ENCODE measurements around the gene SRRM1. TPM values are rescaled to one million over a fixed set of nuclear protein-coding genes. Genes with fewer than 3 reads are reported as not detected.

The SRRM1 gene
- total and polyA plus RNA-seq, 10 of the 15 experiments (the other 5 are each of a cell fraction or from before 2014, with no cell fraction given) = 36.8 to 285 (median 126) TPM

DNA sequence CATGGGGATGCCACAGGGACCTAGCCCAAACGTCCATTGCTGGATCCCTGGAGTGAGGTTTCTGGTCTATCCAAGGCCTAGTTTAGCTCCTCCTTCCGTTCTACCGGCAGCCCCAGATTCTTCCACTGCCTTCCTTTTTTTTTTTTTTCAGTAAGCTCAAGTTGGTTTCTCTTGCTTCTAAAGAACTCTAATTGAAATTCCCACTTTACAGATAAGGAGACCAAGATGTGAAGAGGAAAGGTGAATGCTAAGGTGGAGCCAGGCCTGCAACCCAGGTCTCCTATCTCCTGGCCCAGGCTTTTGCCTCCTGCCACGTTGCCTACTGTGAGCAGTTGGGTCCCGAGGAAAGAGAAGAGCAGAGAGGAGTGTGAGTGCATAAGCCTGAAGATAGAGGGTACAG lies 70.6 kb downstream of the SRRM1 start:
- no TSS peak for BruUV-seq (replicated peaks)
- DNase-seq (ENCODE audit: low read depth, low spot score) (no peak), FAIRE-seq (no peak), ATAC-seq (no peak)
- Histone ChIP-seq H3K9ac (ENCODE audit: control insufficient read depth, insufficient read depth, low read length) (no peak overlapping the region), H3K36me3 (ENCODE audit: control insufficient read depth in 2 of 2, insufficient read depth in 2 of 2, low read length in 1 of 2) (no peaks in the 10 kb centered on the region), H3K9me3 (replicated peaks; ENCODE audit: control insufficient read depth, insufficient read depth, low read length) (no peaks in the 10 kb centered on the region), H3K4me3 (no peak overlapping the region), H4K20me1 (ENCODE audit: control insufficient read depth, insufficient read depth) (no peaks in the 10 kb centered on the region), H3K4me1 (ENCODE audit: control insufficient read depth, insufficient read depth, low read length) (no peaks in the 10 kb centered on the region; the same call in 1 of the 2 replicates), H3K4me2 (ENCODE audit: control insufficient read depth, insufficient read depth) (no peak overlapping the region), H3K27ac (ENCODE audit: control insufficient read depth, insufficient read depth) (no peak overlapping the region), H3K27me3 (replicated peaks in 1 of 2; ENCODE audit: control insufficient read depth in 2 of 2, insufficient read depth in 2 of 2, low read length in 1 of 2) (no peaks in the 10 kb centered on the region), H3K79me2 (ENCODE audit: control insufficient read depth, insufficient read depth, low read length) (no peaks in the 10 kb centered on the region), H2AFZ (ENCODE audit: control insufficient read depth, low read depth, low read length) (no peak overlapping the region)
- RAD21 ChIA-PET (ENCODE audit: unreplicated experiment) = interaction anchor here (1.1 kb wide), 1 partner anchor 31 kb away, joined by 3 read pairs; the partner anchor contains the start of gene CLIC4
- TF ChIP-seq, protein P1, sequence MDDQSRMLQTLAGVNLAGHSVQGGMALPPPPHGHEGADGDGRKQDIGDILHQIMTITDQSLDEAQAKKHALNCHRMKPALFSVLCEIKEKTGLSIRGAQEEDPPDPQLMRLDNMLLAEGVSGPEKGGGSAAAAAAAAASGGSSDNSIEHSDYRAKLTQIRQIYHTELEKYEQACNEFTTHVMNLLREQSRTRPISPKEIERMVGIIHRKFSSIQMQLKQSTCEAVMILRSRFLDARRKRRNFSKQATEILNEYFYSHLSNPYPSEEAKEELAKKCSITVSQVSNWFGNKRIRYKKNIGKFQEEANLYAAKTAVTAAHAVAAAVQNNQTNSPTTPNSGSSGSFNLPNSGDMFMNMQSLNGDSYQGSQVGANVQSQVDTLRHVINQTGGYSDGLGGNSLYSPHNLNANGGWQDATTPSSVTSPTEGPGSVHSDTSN (IDR thresholded peaks at IDR 0.05; ENCODE audit: insufficient replicate concordance, low read depth, low read length) = no peak
- no peak for TF ChIP-seq SUZ12 (IDR thresholded peaks at IDR 0.05; ENCODE audit: unreplicated experiment)
- POLR2A ChIA-PET = interaction anchor here (0.6 to 0.7 kb wide), 2 partner anchors 20 to 106 kb away, joined by 3 to 4 read pairs; no protein-coding TSS in a partner anchor
- SMC1A ChIA-PET (ENCODE audit: uncharacterized antibody, unreplicated experiment) = interaction anchor here (1.0 to 1.4 kb wide), 4 partner anchors 10 to 56 kb away, joined by 3 to 4 read pairs (median 3); no protein-coding TSS in a partner anchor
- 15% methylated on average over 4 of the region's 5 CpGs for WGBS (ENCODE audit: insufficient coverage, insufficient replicate concordance, low lambda C conversion rate, missing lambda C conversion rate)
- CTCF ChIA-PET = interaction anchor here (1.0 to 1.5 kb wide), 2 partner anchors 11 to 18 kb away, joined by 3 to 4 read pairs; no protein-coding TSS in a partner anchor
- in situ Hi-C loops (cut with MboI) (no loop called here), intact Hi-C loops (cut with micrococcal nuclease; ENCODE audit: unreplicated experiment) (no loop called here)

DNA sequence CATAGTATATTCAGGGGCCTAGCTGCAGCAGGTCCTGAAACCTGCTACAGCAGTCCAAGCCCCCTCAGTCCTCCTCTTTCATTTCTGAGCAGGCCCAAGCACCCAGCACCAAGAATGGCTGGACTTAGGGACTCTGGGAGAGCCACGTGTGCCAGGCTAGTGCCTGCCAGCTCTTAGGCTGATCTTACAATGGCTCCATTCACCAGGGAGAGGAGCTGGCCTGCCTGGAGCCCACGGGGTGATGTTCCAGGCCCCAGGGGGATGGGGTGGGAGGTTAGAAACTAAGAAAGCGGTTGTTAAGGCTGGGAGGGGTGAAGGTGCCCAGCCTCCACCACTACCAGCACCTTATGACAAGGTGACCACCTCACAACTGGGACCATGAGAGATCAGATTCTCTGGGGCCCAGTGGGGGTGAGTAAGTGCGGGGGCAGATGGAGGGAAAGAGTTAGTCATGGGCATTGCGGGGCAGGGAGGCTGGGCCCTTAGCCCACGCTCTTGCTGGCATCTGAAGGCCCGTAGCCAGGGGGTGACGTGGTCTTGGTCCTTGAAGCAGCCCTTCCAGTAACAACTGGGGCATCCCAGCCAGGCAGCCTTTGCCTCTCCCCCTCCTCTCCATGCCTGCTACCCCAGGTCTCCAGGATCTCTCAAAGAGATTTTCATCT lies 71.9 kb downstream of the SRRM1 start:
- ChIA-PET POLR2A (interaction anchor here (0.7 to 3.2 kb wide), 2 partner anchors 13 to 48 kb away, joined by 6 to 12 read pairs; no protein-coding TSS in a partner anchor), SMC1A (ENCODE audit: uncharacterized antibody, unreplicated experiment) (interaction anchor here (1.0 to 1.4 kb wide), 5 partner anchors 9 to 55 kb away, joined by 3 to 4 read pairs (median 3); no protein-coding TSS in a partner anchor)
- H3K27me3 ChIP-seq (replicated peaks in 1 of 2; ENCODE audit: control insufficient read depth in 2 of 2, insufficient read depth in 2 of 2, low read length in 1 of 2) = no peaks in the 10 kb centered on the region
- no peak for TF ChIP-seq SMAD5 (IDR thresholded peaks at IDR 0.05; ENCODE audit: low read depth)
- TF ChIP-seq STAT3 (IDR thresholded peaks at IDR 0.05; ENCODE audit: low read depth, low read length) = no peak
- TF ChIP-seq, protein P2, sequence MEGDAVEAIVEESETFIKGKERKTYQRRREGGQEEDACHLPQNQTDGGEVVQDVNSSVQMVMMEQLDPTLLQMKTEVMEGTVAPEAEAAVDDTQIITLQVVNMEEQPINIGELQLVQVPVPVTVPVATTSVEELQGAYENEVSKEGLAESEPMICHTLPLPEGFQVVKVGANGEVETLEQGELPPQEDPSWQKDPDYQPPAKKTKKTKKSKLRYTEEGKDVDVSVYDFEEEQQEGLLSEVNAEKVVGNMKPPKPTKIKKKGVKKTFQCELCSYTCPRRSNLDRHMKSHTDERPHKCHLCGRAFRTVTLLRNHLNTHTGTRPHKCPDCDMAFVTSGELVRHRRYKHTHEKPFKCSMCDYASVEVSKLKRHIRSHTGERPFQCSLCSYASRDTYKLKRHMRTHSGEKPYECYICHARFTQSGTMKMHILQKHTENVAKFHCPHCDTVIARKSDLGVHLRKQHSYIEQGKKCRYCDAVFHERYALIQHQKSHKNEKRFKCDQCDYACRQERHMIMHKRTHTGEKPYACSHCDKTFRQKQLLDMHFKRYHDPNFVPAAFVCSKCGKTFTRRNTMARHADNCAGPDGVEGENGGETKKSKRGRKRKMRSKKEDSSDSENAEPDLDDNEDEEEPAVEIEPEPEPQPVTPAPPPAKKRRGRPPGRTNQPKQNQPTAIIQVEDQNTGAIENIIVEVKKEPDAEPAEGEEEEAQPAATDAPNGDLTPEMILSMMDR (IDR thresholded peaks at IDR 0.05 in 2 of 3, conservative IDR thresholded peaks at IDR 0.05 in 1 of 3; ENCODE audit: control insufficient read depth in 2 of 3, extremely low read depth in 1 of 3, insufficient read depth in 1 of 3, low read depth in 3 of 3, low read length in 3 of 3) = no peak
- no peak for TF ChIP-seq NFIC (IDR thresholded peaks at IDR 0.05; ENCODE audit: low read depth, low read length)
- TF ChIP-seq NBN (IDR thresholded peaks at IDR 0.05) = no peak
- TF ChIP-seq, protein P3, sequence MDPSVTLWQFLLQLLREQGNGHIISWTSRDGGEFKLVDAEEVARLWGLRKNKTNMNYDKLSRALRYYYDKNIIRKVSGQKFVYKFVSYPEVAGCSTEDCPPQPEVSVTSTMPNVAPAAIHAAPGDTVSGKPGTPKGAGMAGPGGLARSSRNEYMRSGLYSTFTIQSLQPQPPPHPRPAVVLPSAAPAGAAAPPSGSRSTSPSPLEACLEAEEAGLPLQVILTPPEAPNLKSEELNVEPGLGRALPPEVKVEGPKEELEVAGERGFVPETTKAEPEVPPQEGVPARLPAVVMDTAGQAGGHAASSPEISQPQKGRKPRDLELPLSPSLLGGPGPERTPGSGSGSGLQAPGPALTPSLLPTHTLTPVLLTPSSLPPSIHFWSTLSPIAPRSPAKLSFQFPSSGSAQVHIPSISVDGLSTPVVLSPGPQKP (IDR thresholded peaks at IDR 0.05; ENCODE audit: low read depth, low read length) = no peak
- no peak for TF ChIP-seq RAD21 (IDR thresholded peaks at IDR 0.05; ENCODE audit: insufficient read depth, low read depth, low read length)
- TF ChIP-seq SMAD1 (IDR thresholded peaks at IDR 0.05; ENCODE audit: low read depth, partially characterized antibody) = no peak
- no peak for TF ChIP-seq RFX5 (IDR thresholded peaks at IDR 0.05; ENCODE audit: low read depth, low read length)

More for the DNA sequence above, 71.9 kb downstream of the SRRM1 start:
- in situ Hi-C loops (cut with MboI) = no loop called here
- RAD21 ChIA-PET (ENCODE audit: unreplicated experiment) = no interaction called here
- WGBS (ENCODE audit: insufficient coverage, insufficient replicate concordance, low lambda C conversion rate, missing lambda C conversion rate) = 49% methylated on average over 6 of the region's 8 CpGs
- no peaks in the 10 kb centered on the region for H3K79me2 ChIP-seq (ENCODE audit: control insufficient read depth, insufficient read depth, low read length)
- no peak overlapping the region for H3K4me2 ChIP-seq (ENCODE audit: control insufficient read depth, insufficient read depth)
- H3K4me3 ChIP-seq = no peak overlapping the region
- no TSS peak for BruUV-seq (replicated peaks)
- no peaks in the 10 kb centered on the region for H3K36me3 ChIP-seq (ENCODE audit: control insufficient read depth in 2 of 2, insufficient read depth in 2 of 2, low read length in 1 of 2)
- H3K27ac ChIP-seq (ENCODE audit: control insufficient read depth, insufficient read depth) = no peak overlapping the region
- no peak for ATAC-seq
- no peaks in the 10 kb centered on the region; the same call in 2 of the 3 replicates for H3K9me3 ChIP-seq (replicated peaks; ENCODE audit: control insufficient read depth, insufficient read depth, low read length)
- CTCF ChIA-PET = interaction anchor here (1.5 to 1.6 kb wide), 2 partner anchors 19 to 26 kb away, joined by 3 to 4 read pairs; no protein-coding TSS in a partner anchor
- no peak for DNase-seq (ENCODE audit: low read depth, low spot score)
- no peak overlapping the region for H2AFZ ChIP-seq (ENCODE audit: control insufficient read depth, low read depth, low read length)
- FAIRE-seq = no peak
- no peaks in the 10 kb centered on the region; the same call in 1 of the 2 replicates for H3K4me1 ChIP-seq (ENCODE audit: control insufficient read depth, insufficient read depth, low read length)
- H3K9ac ChIP-seq (ENCODE audit: control insufficient read depth, insufficient read depth, low read length) = no peak overlapping the region
- H4K20me1 ChIP-seq (ENCODE audit: control insufficient read depth, insufficient read depth) = no peaks in the 10 kb centered on the region
- intact Hi-C loops (cut with micrococcal nuclease; ENCODE audit: unreplicated experiment) = no loop called here
